Sigmoid colon (tissue), 7 donors: ENCODE measurements around the gene KLHL29. TPM values are rescaled to one million over a fixed set of nuclear protein-coding genes. Genes with fewer than 3 reads are reported as not detected.

Source experiments
- DNase-seq: peaks from one replicate; pipeline ENCODE4 v3.0.0-alpha.2; 2019
- H3K27ac ChIP-seq, 4 donors: fragments of 200-600 bp; sonication (generic); one replicate each; pipeline ENCODE4 v1.5.1; 2016 to 2019; ENCODE audit warnings: mild to moderate bottlenecking in 1 of 4
- H3K27me3 ChIP-seq, 3 donors: fragments of 200-600 bp; sonication (generic); one replicate each; pipeline ENCODE4 v1.5.1; 2019; ENCODE audit warnings: mild to moderate bottlenecking in 1 of 3
- H3K36me3 ChIP-seq, 4 donors: fragments of 200-600 bp; sonication (generic); one replicate each; pipeline ENCODE4 v1.5.1; 2016 to 2019
- H3K4me1 ChIP-seq, 4 donors: fragments of 200-600 bp; sonication (generic); one replicate each; pipeline ENCODE4 v1.5.1; 2017 to 2019
- H3K4me3 ChIP-seq, 4 donors: fragments of 200-600 bp; sonication (generic); one replicate each; pipeline ENCODE4 v1.5.1; 2017 to 2019; ENCODE audit warnings: mild to moderate bottlenecking in 2 of 4, moderate library complexity in 1 of 4
- H3K9me3 ChIP-seq, 4 donors: fragments of 200-600 bp in 3 of 4; sonication (generic) in 3 of 4; one replicate each; pipeline versions ENCODE4 v1.5.1 to v1.6.1; 2013 to 2019
- CTCF ChIP-seq, 4 experiments: fragments of 450-650 bp in 3 of 4; fragments of 200-600 bp in 1 of 4; IDR thresholded peaks; one replicate each; pipeline ENCODE4 v1.5.1; 2016 to 2019; ENCODE audit warnings: antibody characterized with exemption in 4 of 4, mild to moderate bottlenecking in 3 of 4, moderate library complexity in 2 of 4
- EP300 ChIP-seq, 4 donors: sonication (generic); formaldehyde crosslinking; IDR thresholded peaks; one replicate each; pipeline ENCODE4 v1.6.1; 2017; ENCODE audit warnings: antibody characterized with exemption in 4 of 4
- POLR2A ChIP-seq, 2 donors: fragments of 450-650 bp; IDR thresholded peaks; one replicate each; pipeline ENCODE4 v1.6.1; 2016; ENCODE audit warnings: antibody characterized with exemption in 2 of 2, mild to moderate bottlenecking in 2 of 2, moderate library complexity in 2 of 2
- POLR2AphosphoS5 ChIP-seq, 4 donors: sonication (generic); formaldehyde crosslinking; IDR thresholded peaks; one replicate each; pipeline ENCODE4 v1.6.1; 2017; ENCODE audit warnings: antibody characterized with exemption in 4 of 4
- WGBS, 2 donors: extraction: QIAGEN DNeasy Blood & Tissue Kit; methylation state at CpG; one replicate each; pipeline ENCODE4 v1.1.7; 2013; 5-methylcytosine and 5-hydroxymethylcytosine counted together
- intact Hi-C: fragments of 100-400 bp; cut with DNase I; formaldehyde crosslinking; loops from one replicate; pipeline ENCODE4 v1.15.1; 2023
- polyA plus RNA-seq, 3 donors: library from polyadenylated mRNA; stranded (reverse); fragments of 200-250 nt; gene quantifications; one replicate each; pipeline ENCODE4 v1.2.3, GENCODE V29; 2013
- total RNA-seq, 4 donors: library from RNA; depleted of rRNA; stranded (reverse); fragments of >200 nt; gene quantifications; one replicate each; pipeline ENCODE4 v1.1.0, GENCODE V29; 2016
- donor health status: healthy with polysubstance abuse.
- donor health status: Bipolar disorder and iron deficiency.
- donor health status: healthy.

Gene KLHL29
- total and polyA plus RNA-seq, 7 donors = 0.46 to 25.5 (median 6.3) TPM

- Histone ChIP-seq H3K4me3 (no peak overlapping the region), H3K27me3 (no peaks in the 10 kb centered on the region), H3K27ac (no peak overlapping the region), H3K9me3 (no peaks in the 10 kb centered on the region), H3K4me1 (peaks cover 0 to 7% (median 0%) of the 10 kb centered on the region in 4 donors), H3K36me3 (peaks cover 0 to 59% (median 18%) of the 10 kb centered on the region in 4 donors)
- 81% methylated on average over 10 of the region's 10 CpGs for WGBS, 2 donors
- no peak for DNase-seq
- no peak for TF ChIP-seq CTCF (IDR thresholded peaks at IDR 0.05)
- intact Hi-C loops = no loop called here
Observed at GRCh38 chr2:23645230-23645808, 260.3 kb downstream of the KLHL29 start.

GRCh38 chr2:23647563-23647962 lies 262.6 kb downstream of the KLHL29 start:
- TF ChIP-seq EP300 (IDR thresholded peaks at IDR 0.05) = no peak
- no peak for TF ChIP-seq POLR2AphosphoS5 (IDR thresholded peaks at IDR 0.05)
- no peak for TF ChIP-seq CTCF (IDR thresholded peaks at IDR 0.05)
- no peak for TF ChIP-seq POLR2A (IDR thresholded peaks at IDR 0.05)
- H3K36me3 ChIP-seq = peaks cover 0 to 37% (median 9%) of the 10 kb centered on the region in 4 donors

DNA sequence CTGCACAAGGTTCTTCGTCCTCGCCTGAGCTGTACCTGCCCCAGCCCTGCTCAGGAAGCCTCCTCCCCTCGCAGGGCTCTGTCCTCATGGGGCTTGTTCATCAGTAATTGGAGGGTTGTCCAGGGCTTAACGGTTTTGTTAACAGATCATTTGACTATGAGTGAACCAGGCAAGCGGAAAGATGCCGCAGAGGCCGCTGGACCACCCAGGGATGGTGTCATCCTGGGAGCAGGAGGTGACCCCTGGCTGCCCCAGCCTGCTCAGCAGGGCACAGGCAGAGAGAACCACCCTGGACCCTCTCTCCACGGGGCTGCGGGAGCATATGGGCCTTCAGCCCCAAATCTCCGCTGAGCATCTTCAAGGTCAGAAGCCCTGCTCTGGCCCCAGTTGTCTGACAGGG lies 264.3 kb downstream of the KLHL29 start:
- intact Hi-C loops = no loop called here
- peaks cover 0 to 22% (median 0%) of the 10 kb centered on the region in 4 donors for H3K36me3 ChIP-seq
- H3K27me3 ChIP-seq = no peaks in the 10 kb centered on the region
- H3K4me1 ChIP-seq = peaks cover 0 to 7% (median 0%) of the 10 kb centered on the region in 4 donors
- no peak overlapping the region for H3K27ac ChIP-seq
- no peaks in the 10 kb centered on the region for H3K9me3 ChIP-seq
- no peak overlapping the region for H3K4me3 ChIP-seq
- WGBS, 2 donors = 81% methylated on average over 10 of the region's 10 CpGs
- DNase-seq = no peak
- TF ChIP-seq POLR2AphosphoS5 (IDR thresholded peaks at IDR 0.05) (no peak), CTCF (IDR thresholded peaks at IDR 0.05) (no peak), EP300 (IDR thresholded peaks at IDR 0.05) (no peak), POLR2A (IDR thresholded peaks at IDR 0.05) (no peak)

More at GRCh38 chr2:23647563-23647962, 262.6 kb downstream of the KLHL29 start:
- H3K27me3 ChIP-seq = no peaks in the 10 kb centered on the region
- intact Hi-C loops = no loop called here
- H3K4me1 ChIP-seq = peaks cover 0 to 7% (median 0%) of the 10 kb centered on the region in 4 donors
- 91 to 95% methylated on average over 13 of the region's 13 CpGs for WGBS, 2 donors
- no peak overlapping the region for H3K4me3 ChIP-seq
- H3K9me3 ChIP-seq = no peaks in the 10 kb centered on the region
- H3K27ac ChIP-seq = no peak overlapping the region
- no peak for DNase-seq

- Histone ChIP-seq H3K27ac (no peak overlapping the region), H3K4me3 (no peak overlapping the region), H3K9me3 (no peaks in the 10 kb centered on the region), H3K4me1 (peaks cover 0 to 7% (median 0%) of the 10 kb centered on the region in 4 donors), H3K36me3 (peaks cover 0 to 17% (median 0%) of the 10 kb centered on the region in 4 donors), H3K27me3 (no peaks in the 10 kb centered on the region)
- 50 to 75% methylated on average over 7 of the region's 7 CpGs for WGBS, 2 donors
- no peak for DNase-seq
- intact Hi-C loops = no loop called here
- TF ChIP-seq POLR2AphosphoS5 (IDR thresholded peaks at IDR 0.05) (no peak), EP300 (IDR thresholded peaks at IDR 0.05) (no peak), POLR2A (IDR thresholded peaks at IDR 0.05) (no peak), CTCF (IDR thresholded peaks at IDR 0.05) (no peak)
Observed at GRCh38 chr2:23649819-23650218, 264.8 kb downstream of the KLHL29 start.
